Measurements from ENCODE around the gene CDCP1.

Gene CDCP1

GRCh38 chr3:45180051-45180450 is 33.9 kb upstream of the CDCP1 start:
- TF ChIP-seq POLR2A (IDR thresholded peaks at IDR 0.05; ENCODE audit: low read depth, low read length), result no peak
- peak; percentile 38 for FAIRE-seq
- DNase-seq (ENCODE audit: insufficient read length, low spot score), result peak; percentile 62

- no peak for TF ChIP-seq POLR2A (IDR thresholded peaks at IDR 0.05; ENCODE audit: low read depth, low read length)
- FAIRE-seq (no peak), DNase-seq (ENCODE audit: insufficient read length, low spot score) (no peak)
These were observed 33.0 kb upstream of the CDCP1 start for GRCh38 chr3:45179163-45179562.

- peak; percentile 76 for DNase-seq (ENCODE audit: insufficient read length, low spot score)
- TF ChIP-seq POLR2A (IDR thresholded peaks at IDR 0.05; ENCODE audit: low read depth, low read length), result no peak
- peak; percentile 86 for FAIRE-seq
These were observed 32.2 kb upstream of the CDCP1 start for GRCh38 chr3:45178183-45179023.

GRCh38 chr3:45176912-45177311 is 30.7 kb upstream of the CDCP1 start:
- DNase-seq (ENCODE audit: insufficient read length, low spot score) (no peak), FAIRE-seq (no peak)
- no peak for TF ChIP-seq POLR2A (IDR thresholded peaks at IDR 0.05; ENCODE audit: low read depth, low read length)

DNA sequence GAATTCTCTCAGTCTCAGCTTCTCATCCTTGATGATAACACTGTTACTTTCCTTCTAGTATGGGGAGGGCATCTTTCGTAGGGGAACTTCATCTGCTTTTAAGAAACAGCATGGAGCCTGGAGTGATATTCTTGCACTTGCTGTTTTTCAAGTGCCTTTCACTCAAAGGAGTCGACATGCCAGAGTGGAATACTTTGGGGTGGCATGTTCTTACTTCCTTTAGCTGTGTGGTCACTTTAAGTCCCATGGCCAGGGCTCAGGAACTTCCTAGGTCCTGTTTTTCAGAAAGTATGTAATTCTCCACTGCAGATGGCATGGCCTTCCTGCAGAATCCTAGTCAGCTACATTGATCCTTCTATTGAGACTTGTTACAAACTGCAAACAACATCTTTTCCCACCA is 28.1 kb upstream of the CDCP1 start:
- FAIRE-seq, result no peak
- no peak for TF ChIP-seq POLR2A (IDR thresholded peaks at IDR 0.05; ENCODE audit: low read depth, low read length)

GRCh38 chr3:45173776-45174175 is 27.6 kb upstream of the CDCP1 start:
- DNase-seq (ENCODE audit: insufficient read length, low spot score) (no peak), FAIRE-seq (no peak)
- TF ChIP-seq POLR2A (IDR thresholded peaks at IDR 0.05; ENCODE audit: low read depth, low read length), result no peak

More for the DNA sequence above, 28.1 kb upstream of the CDCP1 start:
- DNase-seq (ENCODE audit: insufficient read length, low spot score), result no peak

DNA sequence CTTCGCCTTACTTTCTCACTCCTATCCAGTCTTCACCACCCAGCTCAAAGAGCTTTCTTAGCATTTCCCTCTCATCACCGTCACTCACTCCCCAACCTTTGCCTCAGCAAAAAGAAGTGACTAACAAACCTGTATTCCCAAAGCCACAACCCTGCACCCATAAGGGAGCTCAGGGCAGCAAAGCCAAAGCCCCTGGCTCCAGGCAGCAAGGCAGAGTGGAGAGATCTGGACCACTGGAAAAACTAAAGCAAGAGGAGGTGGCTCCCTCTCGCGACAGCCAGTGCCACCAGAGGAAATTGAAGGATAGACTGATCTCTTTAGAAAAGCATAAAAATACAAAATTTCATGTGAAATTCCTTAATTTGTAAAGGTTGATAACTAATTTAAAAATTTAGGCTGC is 25.1 kb upstream of the CDCP1 start:
- DNase-seq (ENCODE audit: insufficient read length, low spot score) (no peak), FAIRE-seq (no peak)

DNA sequence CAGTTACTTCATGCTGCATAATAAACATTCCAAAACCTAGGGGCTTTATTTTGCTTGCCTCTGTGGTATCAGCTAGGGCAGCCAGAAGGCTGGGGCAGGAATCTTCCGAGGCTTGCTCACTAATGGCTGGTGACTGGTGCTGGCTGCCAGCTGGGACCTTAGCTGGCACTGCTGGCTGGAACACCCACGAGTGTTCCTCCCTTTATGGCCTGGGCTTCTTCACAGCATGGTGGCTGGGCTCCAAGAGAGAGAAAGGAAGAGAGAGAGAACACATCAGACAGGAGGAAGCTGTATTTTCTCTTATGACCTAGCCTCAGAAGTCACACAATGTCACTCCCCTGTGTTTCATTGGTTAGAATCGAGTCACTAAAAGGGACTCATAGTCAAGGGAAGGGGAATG is 23.9 kb upstream of the CDCP1 start:
- DNase-seq (ENCODE audit: insufficient read length, low spot score) (no peak), FAIRE-seq (no peak)
- no peak for TF ChIP-seq POLR2A (IDR thresholded peaks at IDR 0.05; ENCODE audit: low read depth, low read length)

More for the DNA sequence above, 25.1 kb upstream of the CDCP1 start:
- no peak for TF ChIP-seq POLR2A (IDR thresholded peaks at IDR 0.05; ENCODE audit: low read depth, low read length)

DNA sequence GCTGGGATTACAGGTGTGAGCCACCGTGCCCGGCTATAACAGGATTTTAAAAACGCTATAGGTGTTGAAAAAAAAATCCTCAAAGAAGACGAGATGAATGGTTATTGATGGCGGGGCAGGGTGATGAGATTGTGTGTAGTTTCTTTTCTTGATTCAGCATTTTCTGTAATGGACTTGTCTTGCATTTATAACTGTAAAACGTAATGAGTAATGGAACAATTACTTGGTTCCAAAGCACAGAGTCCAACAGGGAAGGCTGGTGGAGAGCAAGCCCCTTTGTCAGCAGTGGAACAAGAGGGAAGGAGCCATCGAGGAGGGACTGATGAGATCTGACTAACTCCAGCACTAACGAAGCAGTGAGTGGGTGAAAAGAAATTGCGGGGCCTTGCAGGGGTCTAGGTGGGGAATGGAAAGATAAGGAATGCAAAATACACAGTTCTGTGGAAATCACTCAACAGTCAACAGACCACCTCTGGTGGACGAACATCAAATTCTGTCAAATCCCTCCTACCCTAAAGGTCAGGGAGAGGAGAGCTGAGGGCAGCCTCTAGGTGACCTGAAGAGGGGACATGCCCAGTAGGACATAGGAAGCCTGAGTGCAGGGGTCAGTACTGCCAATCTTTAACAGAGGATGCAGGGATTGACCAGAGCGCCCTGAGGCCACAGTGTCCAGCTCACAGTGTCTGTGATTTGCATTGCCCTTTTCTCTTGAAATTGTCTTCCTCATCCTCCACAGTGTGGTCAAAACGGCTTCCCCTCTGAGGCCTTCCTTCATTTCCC is 23.1 kb upstream of the CDCP1 start:
- no peak for DNase-seq (ENCODE audit: insufficient read length, low spot score)
- FAIRE-seq, result no peak
- no peak for TF ChIP-seq POLR2A (IDR thresholded peaks at IDR 0.05; ENCODE audit: low read depth, low read length)

- FAIRE-seq (no peak), DNase-seq (ENCODE audit: insufficient read length, low spot score) (no peak)
- TF ChIP-seq POLR2A (IDR thresholded peaks at IDR 0.05; ENCODE audit: low read depth, low read length), result no peak
These were observed 22.3 kb upstream of the CDCP1 start for GRCh38 chr3:45168451-45168850.

DNA sequence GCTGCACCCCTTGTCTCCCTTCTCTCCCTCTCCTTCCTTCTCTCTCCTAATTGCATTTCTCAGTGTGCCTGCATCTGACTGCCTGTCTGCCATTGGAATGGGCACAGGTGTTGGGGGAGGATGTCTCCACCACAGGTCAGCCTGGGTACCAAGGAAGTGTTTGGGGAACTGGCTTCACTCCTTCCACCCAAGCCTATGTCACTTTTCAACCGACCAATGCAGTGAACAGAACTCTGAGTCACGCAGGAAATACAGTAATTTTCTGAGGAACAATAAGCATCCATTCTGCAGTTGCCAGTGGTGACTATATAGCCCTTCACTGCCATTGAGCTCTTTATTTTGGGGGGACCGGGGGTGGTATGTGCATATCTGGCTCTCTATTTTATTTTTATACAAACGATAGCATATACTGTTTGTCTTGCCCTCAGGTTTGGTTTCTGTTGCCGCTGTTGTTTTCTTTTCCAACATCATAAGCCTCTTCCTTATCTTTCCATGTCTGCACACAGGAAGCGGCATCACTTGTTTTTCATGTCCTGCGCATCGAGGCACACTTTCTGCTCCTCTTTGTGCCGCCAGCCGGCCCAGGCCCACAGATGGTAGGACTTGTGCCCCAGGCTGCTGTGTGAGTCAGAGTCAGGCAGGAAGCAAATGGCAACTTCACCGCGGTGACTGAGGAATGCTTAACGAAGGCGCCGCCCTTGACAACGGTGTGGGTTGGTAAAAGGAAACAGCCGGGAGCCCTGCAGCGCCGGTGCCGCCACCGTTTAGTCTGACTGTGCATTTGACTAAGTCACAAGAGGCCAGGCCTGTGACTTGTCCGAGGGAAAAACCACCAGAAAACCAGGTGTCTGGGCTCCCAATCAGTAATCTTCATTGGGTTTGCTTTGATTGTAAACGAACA is 21.1 kb upstream of the CDCP1 start:
- no peak for TF ChIP-seq POLR2A (IDR thresholded peaks at IDR 0.05; ENCODE audit: low read depth, low read length)
- DNase-seq (ENCODE audit: insufficient read length, low spot score) (peak; percentile 75), FAIRE-seq (peak; percentile 86)

DNA sequence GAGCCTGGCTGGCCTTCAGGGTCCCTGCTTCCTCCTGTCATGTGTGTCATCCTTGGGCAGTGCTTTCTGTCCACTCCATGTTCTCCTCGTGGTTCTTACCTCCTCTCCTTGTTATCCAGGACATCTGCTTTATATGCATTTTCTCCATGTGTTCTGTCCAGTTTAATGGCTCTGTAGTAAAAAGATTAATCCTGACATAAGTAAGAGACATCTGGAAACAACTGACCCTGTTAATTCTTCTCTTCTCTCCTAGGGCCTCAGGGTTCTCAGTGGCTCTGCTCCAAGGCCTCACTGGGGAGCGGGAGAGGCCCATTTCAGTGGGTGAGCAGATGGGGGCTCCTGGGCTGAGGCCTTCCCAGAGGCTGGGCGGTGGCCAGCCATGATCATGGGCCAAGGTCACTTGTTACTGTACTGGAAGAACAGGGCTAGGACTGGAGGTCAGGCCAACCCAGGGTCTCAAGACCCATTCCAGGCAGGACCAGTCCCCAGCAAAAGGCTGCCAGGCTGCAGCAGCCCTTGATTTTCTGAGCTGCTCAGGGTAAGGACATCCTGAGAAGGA is 20.2 kb upstream of the CDCP1 start:
- no peak for FAIRE-seq
- no peak for TF ChIP-seq POLR2A (IDR thresholded peaks at IDR 0.05; ENCODE audit: low read depth, low read length)
- DNase-seq (ENCODE audit: insufficient read length, low spot score), result no peak

GRCh38 chr3:45165497-45166283 is 19.5 kb upstream of the CDCP1 start:
- DNase-seq (ENCODE audit: insufficient read length, low spot score) (no peak), FAIRE-seq (no peak)
- no peak for TF ChIP-seq POLR2A (IDR thresholded peaks at IDR 0.05; ENCODE audit: low read depth, low read length)
